AG09309 (cell line): ENCODE measurements around the gene CLASP1.
"Not testable (repeated sequence)": the region's sequence is repeated elsewhere in the genome, so short reads cannot be mapped to it uniquely, and the experiment has no call there.

ENCODE experiments used
- DNase-seq: peaks from one replicate; pipeline ENCODE4 v3.0.0-alpha.2; 2010; ENCODE audit warnings: low read depth
- H3K4me3 ChIP-seq: 2 replicates; pipeline ENCODE4 v1.5.1; 2011; ENCODE audit warnings: mild to moderate bottlenecking, low read depth, low read length, moderate library complexity; ENCODE audit not compliant: control insufficient read depth
- CTCF ChIP-seq: IDR thresholded peaks from 2 replicates; pipeline ENCODE4 v1.5.1; 2011; ENCODE audit warnings: mild to moderate bottlenecking, low read depth, low read length, inconsistent platforms; ENCODE audit not compliant: insufficient read depth, control insufficient read depth; ENCODE audit errors: missing control alignments

Gene CLASP1

GRCh38 chr2:121690095-121690494 is 40.8 kb upstream of the CLASP1 start:
- no peak for DNase-seq
- H3K4me3 ChIP-seq: no peak overlapping the region
- no peak for TF ChIP-seq CTCF

GRCh38 chr2:121689356-121689755 is 40.1 kb upstream of the CLASP1 start:
- no peak overlapping the region for H3K4me3 ChIP-seq
- TF ChIP-seq CTCF: peak; percentile 40
- DNase-seq: no peak

- H3K4me3 ChIP-seq: no peak overlapping the region
- TF ChIP-seq CTCF: no peak
- DNase-seq: no peak
Measured at GRCh38 chr2:121688820-121689219, 39.6 kb upstream of the CLASP1 start.

GRCh38 chr2:121686902-121687301 is 37.6 kb upstream of the CLASP1 start:
- DNase-seq: no peak
- TF ChIP-seq CTCF: no peak
- no peak overlapping the region for H3K4me3 ChIP-seq

GRCh38 chr2:121686218-121686617 is 37.0 kb upstream of the CLASP1 start:
- H3K4me3 ChIP-seq: no peak overlapping the region
- no peak for TF ChIP-seq CTCF
- DNase-seq: no peak

- H3K4me3 ChIP-seq: no peak overlapping the region
- no peak for DNase-seq
- no peak for TF ChIP-seq CTCF
Measured at GRCh38 chr2:121682396-121683298, 33.4 kb upstream of the CLASP1 start.

GRCh38 chr2:121677855-121678254 is 28.6 kb upstream of the CLASP1 start:
- no peak overlapping the region for H3K4me3 ChIP-seq
- DNase-seq: no peak
- no peak for TF ChIP-seq CTCF

GRCh38 chr2:121671621-121672020 is 22.4 kb upstream of the CLASP1 start:
- not testable (repeated sequence) for H3K4me3 ChIP-seq, DNase-seq
